Regular cardiac myocyte (primary cell): ENCODE results near the gene CCDC6. TPM values are rescaled to one million over a fixed set of nuclear protein-coding genes. Genes with fewer than 3 reads are reported as not detected.

ENCODE experiments used
- total RNA-seq: library from RNA; depleted of rRNA; stranded (reverse); fragments of >200 nt; gene quantifications from 2 replicates; pipeline ENCODE4 v1.2.3, GENCODE V29; 2014

The CCDC6 gene
- total RNA-seq = 24.7 and 25.4 TPM in 2 replicates

GRCh38 chr10:59906417-59907202 lies at the start of gene CCDC6:
CCDC6 (minus strand) TSS chr10:59906556; CDS start chr10:59906424, 132 bp downstream.

DNA sequence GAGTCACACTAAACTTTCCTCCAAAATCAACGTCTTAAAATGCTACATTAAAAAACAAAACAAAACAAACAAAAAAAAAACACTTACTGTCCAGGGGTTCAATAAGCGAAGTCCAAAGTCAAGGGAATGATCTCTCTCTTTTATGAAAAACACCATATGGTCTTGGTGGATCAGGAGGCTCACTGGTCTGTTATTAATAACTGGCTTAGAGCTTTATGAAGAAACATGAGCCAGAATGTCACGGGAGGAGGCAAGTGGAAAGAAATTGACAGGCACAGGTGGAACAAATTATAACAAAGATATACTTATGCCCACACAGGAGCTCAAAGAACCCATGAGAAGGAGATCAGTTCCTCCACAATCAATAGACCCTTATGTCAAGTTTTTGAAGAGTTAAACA lies 153.1 kb downstream of the CCDC6 start, which contains the start of gene MRLN:
Gene MRLN (minus strand): TSS at position 189 of the 400 bp plus-strand sequence.

Other genes with a start within 250 kb of the CCDC6 start
- gene SLC16A9, start 196.7 kb downstream of the CCDC6 start, total RNA-seq = 4.5 and 18.0 TPM in 2 replicates
- not detected in 2 replicates for gene MRLN, start 153.1 kb downstream of the CCDC6 start, total RNA-seq